Loucy (cell line): Measurements from ENCODE around the gene RPL35A.
"Not testable (repeated sequence)": the region's sequence is repeated elsewhere in the genome, so short reads cannot be mapped to it uniquely, and the experiment has no call there.

Experiments used
- H2AFZ ChIP-seq: fragments of 200-600 bp; sonication (generic); 2 replicates; pipeline ENCODE4 v1.6.0; 2016; ENCODE audit warnings: antibody characterized with exemption, mild to moderate bottlenecking, low read length, moderate library complexity
- H3F3A ChIP-seq: fragments of 200-600 bp; 2 replicates; pipeline ENCODE4 v1.6.0; 2016; ENCODE audit warnings: antibody characterized with exemption, low read depth, mild to moderate bottlenecking
- H3K27me3 ChIP-seq: fragments of 200-600 bp; sonication (generic); 2 replicates; pipeline ENCODE4 v1.6.1; 2014; ENCODE audit warnings: low read length, mild to moderate bottlenecking; ENCODE audit not compliant: insufficient read depth, poor library complexity, severe bottlenecking
- H3K36me3 ChIP-seq: fragments of 200-600 bp; sonication (generic); 2 replicates; pipeline ENCODE4 v1.6.1; 2016; ENCODE audit warnings: low read length; ENCODE audit not compliant: insufficient read depth
- H3K4me1 ChIP-seq: fragments of 200-600 bp; sonication (generic); 2 replicates; pipeline ENCODE4 v1.5.1; 2014; ENCODE audit warnings: low read length, mild to moderate bottlenecking; ENCODE audit not compliant: insufficient read depth, poor library complexity, severe bottlenecking
- H3K4me2 ChIP-seq: fragments of 200-600 bp; sonication (generic); 2 replicates; pipeline ENCODE4 v1.6.0; 2014; ENCODE audit warnings: antibody characterized with exemption, low read length, low read depth, mild to moderate bottlenecking; ENCODE audit not compliant: poor library complexity, severe bottlenecking
- H3K4me3 ChIP-seq: fragments of 200-600 bp; sonication (generic); 2 replicates; pipeline ENCODE4 v1.5.1; 2014; ENCODE audit warnings: low read length, mild to moderate bottlenecking, mixed read lengths; ENCODE audit not compliant: poor library complexity, severe bottlenecking
- H3K79me2 ChIP-seq: fragments of 200-600 bp; sonication (generic); 2 replicates; pipeline ENCODE4 v1.6.1; 2014; ENCODE audit warnings: low read length; ENCODE audit not compliant: insufficient read depth
- H3K9ac ChIP-seq: fragments of 200-600 bp; sonication (generic); 2 replicates; pipeline ENCODE4 v1.6.0; 2014; ENCODE audit warnings: mild to moderate bottlenecking, low read depth, low read length, moderate library complexity; ENCODE audit not compliant: poor library complexity, severe bottlenecking
- H3K9me2 ChIP-seq: fragments of 200-600 bp; sonication (generic); replicated peaks from 2 replicates; pipeline ENCODE4 v1.6.1; 2016; ENCODE audit warnings: low read depth, low read length, mixed read lengths
- H3K9me3 ChIP-seq: fragments of 200-600 bp; sonication (generic); 2 replicates; pipeline ENCODE4 v1.6.1; 2014; ENCODE audit warnings: mild to moderate bottlenecking, antibody characterized with exemption, low read length, low read depth; ENCODE audit not compliant: insufficient read depth
- H4K20me1 ChIP-seq: fragments of 200-600 bp; sonication (generic); 2 replicates; pipeline ENCODE4 v1.6.0; 2014; ENCODE audit warnings: antibody characterized with exemption, low read length, mild to moderate bottlenecking; ENCODE audit not compliant: insufficient read depth, poor library complexity, severe bottlenecking
- EZH2phosphoT487 ChIP-seq: fragments of 200-600 bp; IDR thresholded peaks from 2 replicates; pipeline ENCODE4 v1.6.1; 2018; ENCODE audit warnings: antibody characterized with exemption, mild to moderate bottlenecking, moderate library complexity, borderline replicate concordance
- TF ChIP-seq, protein P1 (sequence below): fragments of 200-600 bp; sonication (generic); conservative IDR thresholded peaks from 2 replicates; pipeline ENCODE4 v1.5.1; 2014; ENCODE audit warnings: mild to moderate bottlenecking, antibody characterized with exemption, low read length

Gene RPL35A

DNA sequence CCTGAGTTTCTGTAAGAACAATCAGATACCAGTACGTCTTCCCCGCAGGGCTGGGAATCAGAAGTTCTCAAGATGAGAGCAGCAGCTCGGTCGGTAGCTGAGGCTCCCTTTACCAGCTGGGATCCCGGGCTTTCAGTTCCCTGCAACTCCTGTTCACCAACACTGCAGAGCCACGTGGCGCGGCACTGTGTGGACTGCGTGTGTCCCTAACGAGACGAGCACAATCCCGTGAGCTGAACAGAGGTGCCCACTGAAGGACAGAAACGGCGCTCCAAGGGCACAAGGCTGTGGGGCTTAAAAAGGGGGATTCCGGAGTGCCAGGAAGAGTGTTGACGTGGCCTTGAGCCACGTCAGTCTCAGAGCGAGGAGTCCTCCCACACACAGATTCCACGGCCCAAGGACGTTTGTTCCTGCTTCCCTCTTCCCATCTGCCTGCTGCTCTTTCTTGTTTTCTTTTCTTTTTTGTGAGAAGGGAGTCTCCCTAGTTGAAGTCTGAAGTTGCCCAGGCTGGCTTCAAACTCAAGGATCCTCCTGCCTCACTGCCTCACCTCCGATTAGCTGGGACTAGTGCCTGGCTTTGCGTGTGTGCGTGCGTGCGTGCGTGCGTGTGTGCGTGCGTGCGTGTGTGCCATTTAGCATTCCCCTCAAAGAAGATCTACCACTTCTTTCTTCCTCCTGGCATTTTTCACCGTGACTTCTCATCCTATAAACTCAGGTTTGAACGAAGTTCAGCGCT is 37.1 kb upstream of the RPL35A start:
- Histone ChIP-seq H3K79me2 (no peaks in the 10 kb centered on the region), H3K4me1 (no peaks in the 10 kb centered on the region), H3K4me2 (no peak overlapping the region), H3K9me2 (no peaks in the 10 kb centered on the region), H3K36me3 (no peaks in the 10 kb centered on the region), H3F3A (no peaks in the 10 kb centered on the region), H3K4me3 (no peak overlapping the region), H3K9me3 (no peaks in the 10 kb centered on the region), H4K20me1 (no peaks in the 10 kb centered on the region), H3K9ac (no peak overlapping the region), H2AFZ (no peak overlapping the region), H3K27me3 (no peaks in the 10 kb centered on the region)
- TF ChIP-seq EZH2phosphoT487: no peak
- TF ChIP-seq, protein P1, sequence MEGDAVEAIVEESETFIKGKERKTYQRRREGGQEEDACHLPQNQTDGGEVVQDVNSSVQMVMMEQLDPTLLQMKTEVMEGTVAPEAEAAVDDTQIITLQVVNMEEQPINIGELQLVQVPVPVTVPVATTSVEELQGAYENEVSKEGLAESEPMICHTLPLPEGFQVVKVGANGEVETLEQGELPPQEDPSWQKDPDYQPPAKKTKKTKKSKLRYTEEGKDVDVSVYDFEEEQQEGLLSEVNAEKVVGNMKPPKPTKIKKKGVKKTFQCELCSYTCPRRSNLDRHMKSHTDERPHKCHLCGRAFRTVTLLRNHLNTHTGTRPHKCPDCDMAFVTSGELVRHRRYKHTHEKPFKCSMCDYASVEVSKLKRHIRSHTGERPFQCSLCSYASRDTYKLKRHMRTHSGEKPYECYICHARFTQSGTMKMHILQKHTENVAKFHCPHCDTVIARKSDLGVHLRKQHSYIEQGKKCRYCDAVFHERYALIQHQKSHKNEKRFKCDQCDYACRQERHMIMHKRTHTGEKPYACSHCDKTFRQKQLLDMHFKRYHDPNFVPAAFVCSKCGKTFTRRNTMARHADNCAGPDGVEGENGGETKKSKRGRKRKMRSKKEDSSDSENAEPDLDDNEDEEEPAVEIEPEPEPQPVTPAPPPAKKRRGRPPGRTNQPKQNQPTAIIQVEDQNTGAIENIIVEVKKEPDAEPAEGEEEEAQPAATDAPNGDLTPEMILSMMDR: no peak

- no peaks in the 10 kb centered on the region for H3K9me2 ChIP-seq
- no peak overlapping the region for H2AFZ ChIP-seq
- no peaks in the 10 kb centered on the region for H3F3A ChIP-seq
- H4K20me1 ChIP-seq: no peaks in the 10 kb centered on the region
- no peak overlapping the region for H3K4me2 ChIP-seq
- TF ChIP-seq, protein P1: no peak
- no peak for TF ChIP-seq EZH2phosphoT487
- no peaks in the 10 kb centered on the region for H3K79me2 ChIP-seq
- no peaks in the 10 kb centered on the region for H3K27me3 ChIP-seq
- no peak overlapping the region for H3K4me3 ChIP-seq
- no peaks in the 10 kb centered on the region for H3K4me1 ChIP-seq
- no peak overlapping the region for H3K9ac ChIP-seq
- no peaks in the 10 kb centered on the region for H3K36me3 ChIP-seq
- H3K9me3 ChIP-seq: no peaks in the 10 kb centered on the region
Measured at GRCh38 chr3:197913641-197914380, 36.2 kb upstream of the RPL35A start.

DNA sequence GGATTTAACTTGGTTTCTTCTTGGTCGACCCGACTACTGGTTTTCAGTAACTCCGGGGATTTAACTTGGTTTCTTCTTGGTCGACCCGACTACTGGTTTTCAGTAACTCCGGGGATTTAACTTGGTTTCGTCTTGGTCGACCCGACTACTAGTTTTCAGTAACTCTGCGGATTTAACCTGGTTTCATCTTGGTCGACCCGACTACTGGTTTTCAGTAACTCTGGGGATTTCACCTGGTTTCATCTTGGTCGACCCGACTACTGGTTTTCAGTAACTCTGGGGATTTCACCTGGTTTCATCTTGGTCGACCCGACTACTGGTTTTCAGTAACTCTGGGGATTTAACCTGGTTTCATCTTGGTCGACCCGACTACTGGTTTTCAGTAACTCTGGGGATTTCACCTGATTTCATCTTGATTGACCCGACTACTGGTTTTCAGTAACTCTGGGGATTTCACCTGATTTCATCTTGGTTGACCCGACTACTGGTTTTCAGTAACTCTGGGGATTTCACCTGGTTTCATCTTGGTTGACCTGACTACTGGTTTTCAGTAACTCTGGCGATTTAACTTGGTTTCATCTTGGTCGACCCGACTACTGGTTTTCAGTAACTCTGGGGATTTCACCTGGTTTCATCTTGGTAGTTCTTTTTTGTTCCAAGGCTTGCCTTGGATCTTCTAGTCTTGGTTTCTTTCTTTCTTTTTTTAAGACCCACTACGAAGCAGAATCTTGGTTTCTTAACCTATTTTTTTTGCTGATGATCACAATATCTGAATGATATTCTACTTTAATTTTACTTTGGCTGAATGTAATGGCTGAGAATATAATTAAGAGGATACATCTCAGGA is 28.3 kb upstream of the RPL35A start:
- H3K79me2 ChIP-seq, H3K9me2 ChIP-seq, H3K27me3 ChIP-seq, H3K36me3 ChIP-seq, H3K4me2 ChIP-seq, H4K20me1 ChIP-seq, H2AFZ ChIP-seq, H3K4me1 ChIP-seq, H3F3A ChIP-seq, H3K9me3 ChIP-seq, H3K4me3 ChIP-seq, H3K9ac ChIP-seq: not testable (repeated sequence)
